Neural cell (in vitro differentiated cells): ENCODE data around the gene HOXA10. TPM values are rescaled to one million over a fixed set of nuclear protein-coding genes. Genes with fewer than 3 reads are reported as not detected.

ENCODE experiments used
- H2AFZ ChIP-seq: fragments of 200-600, 300-800 bp; sonication (generic), shearing (Covaris generic); 2 replicates; pipeline ENCODE4 v1.6.0; 2014; ENCODE audit warnings: low read depth, mild to moderate bottlenecking, antibody characterized with exemption, low read length, moderate library complexity
- H3F3A ChIP-seq: fragments of 200-600 bp; shearing (Covaris generic); 2 replicates; pipeline ENCODE4 v1.6.1; 2016; ENCODE audit warnings: mild to moderate bottlenecking, moderate library complexity, mixed read lengths, antibody characterized with exemption, low read length; ENCODE audit not compliant: insufficient read depth, poor library complexity, severe bottlenecking
- H3K27ac ChIP-seq: fragments of 200-600, 300-800 bp; sonication (generic), shearing (Covaris generic); 2 replicates; pipeline ENCODE4 v1.5.1; 2014; ENCODE audit warnings: mild to moderate bottlenecking, low read length, moderate library complexity
- H3K27me3 ChIP-seq: fragments of 300-800, 200-600 bp; sonication (generic), shearing (Covaris generic); 2 replicates; pipeline ENCODE4 v1.6.0; 2014; ENCODE audit warnings: mild to moderate bottlenecking, low read depth, low read length, moderate library complexity; ENCODE audit not compliant: insufficient read depth
- H3K36me3 ChIP-seq: fragments of 300-800, 200-600 bp; sonication (generic), shearing (Covaris generic); 2 replicates; pipeline ENCODE4 v1.5.1; 2014; ENCODE audit warnings: mild to moderate bottlenecking, antibody characterized with exemption, low read length, moderate library complexity; ENCODE audit not compliant: insufficient read depth
- H3K4me2 ChIP-seq: fragments of 300-800, 200-600 bp; sonication (generic), shearing (Covaris generic); 2 replicates; pipeline ENCODE4 v1.6.0; 2014; ENCODE audit warnings: mild to moderate bottlenecking, low read length
- H3K4me3 ChIP-seq: fragments of 300-800, 200-600 bp; sonication (generic), shearing (Covaris generic); 2 replicates; pipeline ENCODE4 v1.5.1; 2014; ENCODE audit warnings: mild to moderate bottlenecking, low read length, moderate library complexity
- H3K79me2 ChIP-seq: fragments of 200-600 bp; shearing (Covaris generic); replicated peaks from 2 replicates; pipeline ENCODE4 v1.6.0; 2014; ENCODE audit warnings: mild to moderate bottlenecking, low read length, moderate library complexity; ENCODE audit not compliant: insufficient read depth
- H3K9ac ChIP-seq: fragments of 300-800, 200-600 bp; sonication (generic), shearing (Covaris generic); 2 replicates; pipeline ENCODE4 v1.6.1; 2016; ENCODE audit warnings: mild to moderate bottlenecking, low read length, mixed read lengths
- H3K9me2 ChIP-seq: fragments of 200-600 bp; shearing (Covaris generic); 2 replicates; pipeline ENCODE4 v1.6.1; 2016; ENCODE audit warnings: mild to moderate bottlenecking, low read length, mixed read lengths; ENCODE audit not compliant: insufficient read depth
- H3K9me3 ChIP-seq: fragments of 200-600, 300-800 bp; sonication (generic), shearing (Covaris generic); 2 replicates; pipeline ENCODE4 v1.6.1; 2016; ENCODE audit warnings: mild to moderate bottlenecking, mixed run types, low read length, moderate library complexity, mixed read lengths
- H4K20me1 ChIP-seq: fragments of 200-600 bp; shearing (Covaris generic); 2 replicates; pipeline ENCODE4 v1.6.1; 2016; ENCODE audit warnings: mild to moderate bottlenecking, mixed run types; ENCODE audit not compliant: insufficient read depth
- CTCF ChIP-seq: fragments of 450-650 bp; IDR thresholded peaks from 2 replicates; pipeline ENCODE4 v1.5.1; 2014; ENCODE audit warnings: antibody characterized with exemption, mild to moderate bottlenecking, moderate library complexity; ENCODE audit not compliant: poor library complexity, severe bottlenecking
- EP300 ChIP-seq: fragments of 450-650 bp; conservative IDR thresholded peaks from 2 replicates; pipeline ENCODE4 v1.6.1; 2014; ENCODE audit warnings: antibody characterized with exemption, mild to moderate bottlenecking, moderate library complexity; ENCODE audit not compliant: poor library complexity, severe bottlenecking
- EZH2 ChIP-seq: fragments of 200-600, 300-800 bp; shearing (Covaris generic), sonication (generic); IDR thresholded peaks from 2 replicates; pipeline ENCODE4 v1.6.1; 2014; ENCODE audit warnings: antibody characterized with exemption, low read length, borderline replicate concordance, mild to moderate bottlenecking; ENCODE audit not compliant: insufficient read depth, poor library complexity, severe bottlenecking
- MXI1 ChIP-seq: fragments of 450-650 bp; conservative IDR thresholded peaks from 2 replicates; pipeline ENCODE4 v1.6.1; 2014; ENCODE audit warnings: antibody characterized with exemption, mild to moderate bottlenecking; ENCODE audit not compliant: poor library complexity, severe bottlenecking
- POLR2AphosphoS5 ChIP-seq: IDR thresholded peaks from 2 replicates; pipeline ENCODE4 v1.6.1; 2012
- RAD21 ChIP-seq: fragments of 450-650 bp; conservative IDR thresholded peaks from 2 replicates; pipeline ENCODE4 v1.6.1; 2014; ENCODE audit warnings: antibody characterized with exemption, mild to moderate bottlenecking, moderate library complexity
- REST ChIP-seq: IDR thresholded peaks from 2 replicates; pipeline ENCODE4 v1.6.1; 2012; ENCODE audit warnings: borderline replicate concordance
- SMC3 ChIP-seq: fragments of 450-650 bp; conservative IDR thresholded peaks from 2 replicates; pipeline ENCODE4 v1.6.1; 2014; ENCODE audit warnings: antibody characterized with exemption, mild to moderate bottlenecking, moderate library complexity; ENCODE audit not compliant: poor library complexity
- TAF1 ChIP-seq: IDR thresholded peaks from 2 replicates; pipeline ENCODE4 v1.6.1; 2012; ENCODE audit warnings: low read depth
- polyA plus RNA-seq: library from polyadenylated mRNA; depleted of rRNA; stranded (reverse); fragments of >200 nt; gene quantifications from 2 replicates; pipeline ENCODE4 v1.2.3, GENCODE V29; 2014

Gene HOXA10
- polyA plus RNA-seq, 1 donor from 2014 or later = not detected

DNA sequence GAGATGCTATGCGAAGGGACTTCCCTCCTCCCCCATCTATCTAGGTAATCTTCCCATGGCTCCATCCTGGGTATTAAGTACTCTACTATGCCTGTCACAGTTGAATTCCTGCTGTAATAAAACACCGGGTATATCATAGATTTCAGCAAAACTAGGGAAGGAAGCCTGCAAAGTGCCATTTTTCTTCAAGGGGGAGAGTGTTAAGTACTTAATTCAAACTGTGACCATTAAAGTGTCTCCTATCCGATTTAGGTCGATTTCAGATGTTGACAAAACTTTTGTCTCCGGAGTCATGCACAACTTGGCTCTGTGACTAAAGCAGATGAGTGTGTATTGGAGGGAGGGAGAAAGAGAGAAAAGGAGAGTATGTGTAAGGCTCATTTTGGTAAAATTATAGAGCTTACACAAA is 48.1 kb downstream of the HOXA10 start:
- Histone ChIP-seq H4K20me1 (no peaks in the 10 kb centered on the region), H3K4me2 (no peak overlapping the region), H3K27ac (no peak overlapping the region), H3K27me3 (peaks cover 98% of the 10 kb centered on the region), H2AFZ (no peak overlapping the region), H3K9me3 (peaks cover 18% of the 10 kb centered on the region), H3K79me2 (no peaks in the 10 kb centered on the region), H3F3A (no peaks in the 10 kb centered on the region), H3K36me3 (no peaks in the 10 kb centered on the region), H3K4me3 (no peak overlapping the region), H3K9me2 (no peaks in the 10 kb centered on the region), H3K9ac (no peak overlapping the region)
- TF ChIP-seq EZH2 (no peak), CTCF (no peak), RAD21 (no peak), SMC3 (no peak), MXI1 (no peak), REST (no peak), EP300 (no peak), TAF1 (no peak), POLR2AphosphoS5 (no peak)

DNA sequence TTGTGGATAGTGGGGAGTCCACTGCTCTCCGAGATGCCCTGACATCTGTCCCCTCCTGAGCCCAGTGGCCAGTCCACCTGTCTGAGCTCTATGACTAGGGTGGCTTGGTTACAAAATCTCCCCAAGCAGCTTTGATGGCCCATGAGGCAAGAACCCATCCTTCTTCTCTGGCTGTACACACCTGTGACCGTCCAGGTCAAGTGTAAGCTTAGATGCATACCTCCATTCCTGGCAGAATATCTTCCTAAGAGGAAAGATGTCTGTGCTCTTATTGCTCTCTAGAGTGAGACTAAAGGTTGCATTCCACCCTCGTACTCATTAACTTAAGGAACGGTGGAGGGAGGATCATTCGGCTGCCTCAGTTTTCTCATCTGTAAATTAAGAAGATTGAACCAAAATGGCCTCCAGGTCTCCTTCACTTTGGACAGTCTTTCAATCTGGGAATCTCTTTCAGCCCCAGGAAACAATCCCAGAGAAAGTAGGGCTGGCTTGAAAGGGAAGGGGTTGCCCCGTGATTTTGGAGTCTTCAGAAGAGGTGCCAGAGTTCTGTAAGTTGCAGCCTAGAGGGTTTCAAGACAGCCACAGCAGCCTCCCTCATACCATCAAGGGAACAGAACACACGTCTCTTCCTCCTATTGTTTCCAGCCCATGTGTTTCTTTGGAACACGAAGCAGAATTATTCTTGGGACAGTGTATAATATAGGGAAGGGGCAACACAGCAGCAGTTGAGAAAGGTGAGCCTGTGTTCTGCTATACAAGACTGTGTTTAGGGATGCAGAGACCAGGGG is 49.0 kb downstream of the HOXA10 start:
- H3K79me2 ChIP-seq = no peaks in the 10 kb centered on the region
- no peaks in the 10 kb centered on the region for H3K9me2 ChIP-seq
- no peaks in the 10 kb centered on the region for H3F3A ChIP-seq
- H4K20me1 ChIP-seq = no peaks in the 10 kb centered on the region
- no peak overlapping the region for H3K4me3 ChIP-seq
- H3K9me3 ChIP-seq = peaks cover 18% of the 10 kb centered on the region
- H3K27ac ChIP-seq = no peak overlapping the region
- H3K9ac ChIP-seq = no peak overlapping the region
- no peak overlapping the region for H2AFZ ChIP-seq
- H3K36me3 ChIP-seq = no peaks in the 10 kb centered on the region
- no peak for TF ChIP-seq EZH2
- no peak for TF ChIP-seq CTCF
- TF ChIP-seq MXI1 = no peak
- no peak for TF ChIP-seq SMC3
- no peak for TF ChIP-seq EP300
- no peak for TF ChIP-seq TAF1
- no peak for TF ChIP-seq REST
- TF ChIP-seq RAD21 = no peak
- TF ChIP-seq POLR2AphosphoS5 = no peak
- peaks cover 99% of the 10 kb centered on the region for H3K27me3 ChIP-seq
- H3K4me2 ChIP-seq = no peak overlapping the region
